NK-92 treated with Interleukin-12 subunit alpha and Interleukin-12 subunit beta, amount 100 ng/mL, for 24 hours (cell line): ENCODE results near the gene CAPZB.

ENCODE experiments used
- DNase-seq: peaks from one replicate; lab custom pipeline; 2025; lab: John Stamatoyannopoulos, UW

CAPZB gene

GRCh38 chr1:19468397-19468956 is 16.9 kb downstream of the CAPZB start:
- DNase-seq: no peak

GRCh38 chr1:19467199-19468187 is 17.8 kb downstream of the CAPZB start:
- DNase-seq: no peak

GRCh38 chr1:19466112-19466561 is 19.2 kb downstream of the CAPZB start:
- DNase-seq: no peak

- no peak for DNase-seq
Measured at GRCh38 chr1:19465650-19466049, 19.7 kb downstream of the CAPZB start.

- DNase-seq: no peak
Measured at GRCh38 chr1:19465123-19465522, 20.2 kb downstream of the CAPZB start.

GRCh38 chr1:19464696-19465095 is 20.6 kb downstream of the CAPZB start:
- DNase-seq: no peak

- peak; percentile 40 for DNase-seq
Measured at GRCh38 chr1:19463504-19463803, 21.9 kb downstream of the CAPZB start.

- DNase-seq: peak; percentile 67
Measured at GRCh38 chr1:19462781-19463503, 22.4 kb downstream of the CAPZB start.

- no peak for DNase-seq
Measured at GRCh38 chr1:19461220-19461554, 24.2 kb downstream of the CAPZB start.

- no peak for DNase-seq
Measured at GRCh38 chr1:19460535-19461219, 24.7 kb downstream of the CAPZB start.

GRCh38 chr1:19458815-19459417 is 26.4 kb downstream of the CAPZB start:
- DNase-seq: no peak

GRCh38 chr1:19457607-19458006 is 27.7 kb downstream of the CAPZB start:
- DNase-seq: no peak

GRCh38 chr1:19456968-19457441 is 28.3 kb downstream of the CAPZB start:
- DNase-seq: no peak

- no peak for DNase-seq
Measured at GRCh38 chr1:19455353-19455752, 30.0 kb downstream of the CAPZB start.

- no peak for DNase-seq
Measured at GRCh38 chr1:19454265-19455146, 30.8 kb downstream of the CAPZB start.

- no peak for DNase-seq
Measured at GRCh38 chr1:19453741-19454201, 31.6 kb downstream of the CAPZB start.

- no peak for DNase-seq
Measured at GRCh38 chr1:19452221-19452663, 33.1 kb downstream of the CAPZB start.

GRCh38 chr1:19450811-19451515 is 34.4 kb downstream of the CAPZB start:
- DNase-seq: no peak

GRCh38 chr1:19449454-19450228 is 35.7 kb downstream of the CAPZB start:
- no peak for DNase-seq
